ENCODE results near the gene CRYBB3. TPM values are rescaled to one million over a fixed set of nuclear protein-coding genes. Genes with fewer than 3 reads are reported as not detected.
"Not testable (repeated sequence)": the region's sequence is repeated elsewhere in the genome, so short reads cannot be mapped to it uniquely, and the experiment has no call there.

CRYBB3 gene
- total and polyA plus RNA-seq, 10 of the 15 experiments (the other 5 are each of a cell fraction or from before 2014, with no cell fraction given) = 0.26 TPM; not detected in 9

DNA sequence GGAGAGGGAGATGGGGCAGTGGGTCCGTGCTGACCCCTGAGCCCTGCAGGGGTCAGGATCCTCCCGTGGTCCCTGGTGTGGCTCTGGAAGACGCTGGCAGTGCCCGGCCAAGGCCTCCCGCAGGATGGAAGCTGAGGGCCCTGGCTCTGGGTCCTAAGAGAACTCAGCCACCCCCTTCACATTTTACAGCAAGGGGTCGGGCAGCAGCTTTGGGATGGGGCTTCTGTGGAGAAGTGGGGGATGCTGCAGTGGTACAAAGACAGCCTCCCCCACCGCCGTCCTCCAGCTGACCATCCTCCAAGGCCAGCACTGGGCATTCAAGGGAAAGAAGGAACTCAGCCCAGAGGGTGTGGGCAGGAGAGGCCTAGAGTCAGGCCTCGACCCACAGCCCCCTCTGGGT lies 21.8 kb upstream of the CRYBB3 start:
- ATAC-seq (no peak), DNase-seq (ENCODE audit: low read depth, low spot score) (no peak), FAIRE-seq (no peak)
- Histone ChIP-seq H3K4me2 (ENCODE audit: control insufficient read depth, insufficient read depth) (no peak overlapping the region), H3K4me1 (ENCODE audit: control insufficient read depth, insufficient read depth, low read length) (no peaks in the 10 kb centered on the region), H4K20me1 (ENCODE audit: control insufficient read depth, insufficient read depth) (no peaks in the 10 kb centered on the region), H3K9ac (ENCODE audit: control insufficient read depth, insufficient read depth, low read length) (no peak overlapping the region), H3K9me3 (replicated peaks; ENCODE audit: control insufficient read depth, insufficient read depth, low read length) (no peaks in the 10 kb centered on the region; the same call in 2 of the 3 replicates), H2AFZ (ENCODE audit: control insufficient read depth, low read depth, low read length) (no peak overlapping the region), H3K27me3 (replicated peaks in 1 of 2; ENCODE audit: control insufficient read depth in 2 of 2, insufficient read depth in 2 of 2, low read length in 1 of 2) (no peaks in the 10 kb centered on the region; a peak in 1 of 4 replicates), H3K27ac (ENCODE audit: control insufficient read depth, insufficient read depth) (no peak overlapping the region), H3K79me2 (ENCODE audit: control insufficient read depth, insufficient read depth, low read length) (no peaks in the 10 kb centered on the region), H3K4me3 (no peak overlapping the region), H3K36me3 (ENCODE audit: control insufficient read depth in 2 of 2, insufficient read depth in 2 of 2, low read length in 1 of 2) (no peaks in the 10 kb centered on the region)
- RAD21 ChIA-PET (ENCODE audit: unreplicated experiment) = no interaction called here
- CTCF ChIA-PET = no interaction called here
- intact Hi-C loops (cut with micrococcal nuclease; ENCODE audit: unreplicated experiment) (no loop called here), in situ Hi-C loops (cut with MboI) (no loop called here)
- SMC1A ChIA-PET (ENCODE audit: uncharacterized antibody, unreplicated experiment) = no interaction called here
- POLR2A ChIA-PET = no interaction called here
- 29% methylated on average over 9 of the region's 9 CpGs for WGBS (ENCODE audit: insufficient coverage, insufficient replicate concordance, low lambda C conversion rate, missing lambda C conversion rate)
- no TSS peak for BruUV-seq (replicated peaks)
- TF ChIP-seq PRDM15 (CRISPR knock-in tag; IDR thresholded peaks at IDR 0.05) = no peak
- no peak for TF ChIP-seq POLR2AphosphoS2 (IDR thresholded peaks at IDR 0.05; ENCODE audit: low read depth, low read length)
- no peak for TF ChIP-seq FOXK2 (IDR thresholded peaks at IDR 0.05)

DNA sequence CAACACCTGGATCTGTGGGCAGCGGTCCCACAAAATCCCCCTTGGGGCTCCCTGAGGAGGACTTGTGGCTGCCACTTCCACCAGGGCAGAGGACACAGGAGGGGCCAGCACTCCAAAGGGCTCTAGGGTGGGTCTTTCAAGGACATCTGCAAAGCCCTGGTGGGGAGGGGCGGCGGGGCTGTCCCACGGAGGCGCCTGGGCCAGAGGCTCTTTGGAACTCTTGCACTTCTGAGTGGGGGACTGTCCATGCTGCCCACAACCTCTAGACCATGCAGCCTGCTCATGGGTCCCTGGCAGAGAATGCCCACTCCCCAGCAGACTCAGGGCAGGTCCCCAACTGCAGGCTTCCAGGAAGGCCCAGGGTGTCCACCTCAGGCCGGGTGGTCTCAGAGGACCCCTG lies 21.3 kb upstream of the CRYBB3 start:
- in situ Hi-C loops (cut with MboI); DNase-seq (ENCODE audit: low read depth, low spot score): not testable (repeated sequence)

DNA sequence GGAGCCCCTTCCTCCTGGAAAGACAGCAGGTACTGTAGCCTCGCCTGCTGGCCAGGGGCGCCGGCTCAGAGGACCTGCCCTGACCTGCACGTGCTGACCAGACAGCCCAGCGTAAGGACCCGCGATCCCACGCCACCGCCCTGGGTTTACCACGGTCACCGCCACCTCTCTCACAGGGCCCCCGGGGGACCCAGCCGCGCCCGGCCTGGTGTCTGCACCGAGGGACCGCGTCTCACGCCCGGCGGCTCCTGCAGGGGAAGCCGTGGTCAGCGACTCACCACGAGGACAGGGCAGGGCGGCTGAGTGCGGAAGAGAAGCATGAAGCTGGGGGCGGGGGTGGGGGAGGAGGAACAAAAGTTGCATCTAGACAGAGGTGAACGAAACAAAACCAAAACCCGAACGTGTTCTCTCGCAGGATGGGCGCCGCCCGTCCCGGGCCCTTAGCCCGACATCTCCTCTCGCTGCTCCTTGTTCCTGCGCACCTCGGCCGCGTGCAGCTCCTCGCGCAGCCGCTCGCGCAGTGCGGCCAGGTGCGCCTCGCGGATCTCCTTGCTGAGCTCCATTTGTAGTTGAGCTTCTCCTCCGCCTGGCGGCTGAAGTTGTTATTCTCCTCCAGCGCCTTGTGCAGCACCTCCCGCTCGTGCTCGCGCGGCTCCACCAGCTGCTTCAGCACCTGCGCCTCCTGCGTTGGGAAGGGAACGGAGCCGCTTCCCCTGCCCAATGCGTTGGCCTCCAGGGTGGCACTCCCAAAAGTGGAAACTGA lies 20.6 kb upstream of the CRYBB3 start:
- H3K27ac ChIP-seq (ENCODE audit: control insufficient read depth, insufficient read depth); BruUV-seq (replicated peaks); H2AFZ ChIP-seq (ENCODE audit: control insufficient read depth, low read depth, low read length); H3K9ac ChIP-seq (ENCODE audit: control insufficient read depth, insufficient read depth, low read length); H3K4me1 ChIP-seq (ENCODE audit: control insufficient read depth, insufficient read depth, low read length); POLR2A ChIA-PET; H3K36me3 ChIP-seq (ENCODE audit: control insufficient read depth in 2 of 2, insufficient read depth in 2 of 2, low read length in 1 of 2); H3K4me3 ChIP-seq; SMC1A ChIA-PET (ENCODE audit: uncharacterized antibody, unreplicated experiment); in situ Hi-C loops (cut with MboI); H3K9me3 ChIP-seq (replicated peaks; ENCODE audit: control insufficient read depth, insufficient read depth, low read length); H3K27me3 ChIP-seq (replicated peaks in 1 of 2; ENCODE audit: control insufficient read depth in 2 of 2, insufficient read depth in 2 of 2, low read length in 1 of 2); H4K20me1 ChIP-seq (ENCODE audit: control insufficient read depth, insufficient read depth); intact Hi-C loops (cut with micrococcal nuclease; ENCODE audit: unreplicated experiment); H3K4me2 ChIP-seq (ENCODE audit: control insufficient read depth, insufficient read depth); RAD21 ChIA-PET (ENCODE audit: unreplicated experiment); DNase-seq (ENCODE audit: low read depth, low spot score); H3K79me2 ChIP-seq (ENCODE audit: control insufficient read depth, insufficient read depth, low read length); CTCF ChIA-PET: not testable (repeated sequence)
- ATAC-seq (peak; percentile 71), FAIRE-seq (peak; percentile 86)
- WGBS (ENCODE audit: insufficient coverage, insufficient replicate concordance, low lambda C conversion rate, missing lambda C conversion rate) = 82% methylated on average over 38 of the region's 63 CpGs

More for the DNA sequence above, 21.3 kb upstream of the CRYBB3 start:
- H3K9ac ChIP-seq (ENCODE audit: control insufficient read depth, insufficient read depth, low read length); RAD21 ChIA-PET (ENCODE audit: unreplicated experiment); H3K27ac ChIP-seq (ENCODE audit: control insufficient read depth, insufficient read depth); H3K4me1 ChIP-seq (ENCODE audit: control insufficient read depth, insufficient read depth, low read length); H3K4me3 ChIP-seq; BruUV-seq (replicated peaks); intact Hi-C loops (cut with micrococcal nuclease; ENCODE audit: unreplicated experiment); H3K36me3 ChIP-seq (ENCODE audit: control insufficient read depth in 2 of 2, insufficient read depth in 2 of 2, low read length in 1 of 2); FAIRE-seq; CTCF ChIA-PET; H3K9me3 ChIP-seq (replicated peaks; ENCODE audit: control insufficient read depth, insufficient read depth, low read length); H3K27me3 ChIP-seq (replicated peaks in 1 of 2; ENCODE audit: control insufficient read depth in 2 of 2, insufficient read depth in 2 of 2, low read length in 1 of 2); H3K4me2 ChIP-seq (ENCODE audit: control insufficient read depth, insufficient read depth); H4K20me1 ChIP-seq (ENCODE audit: control insufficient read depth, insufficient read depth); POLR2A ChIA-PET; H3K79me2 ChIP-seq (ENCODE audit: control insufficient read depth, insufficient read depth, low read length); ATAC-seq; H2AFZ ChIP-seq (ENCODE audit: control insufficient read depth, low read depth, low read length); SMC1A ChIA-PET (ENCODE audit: uncharacterized antibody, unreplicated experiment): not testable (repeated sequence)
- WGBS (ENCODE audit: insufficient coverage, insufficient replicate concordance, low lambda C conversion rate, missing lambda C conversion rate) = 44% methylated on average over 5 of the region's 6 CpGs

Measured in GM12878 (cell line).